Calu3 (cell line): Measurements from ENCODE around the gene RABIF. TPM values are rescaled to one million over a fixed set of nuclear protein-coding genes. Genes with fewer than 3 reads are reported as not detected.

Experiments
- BruUV-seq: library from RNA; stranded (reverse); fragments of 400-500 nt; replicated peaks from 2 replicates; lab custom pipeline; 2021; lab: Mats Ljungman, UMichigan
- CTCF ChIA-PET: fragments of 300-600 bp; sonication (Branson Sonifier 250); formaldehyde crosslinking; loops from one replicate; lab custom pipeline; 2022; ENCODE audit warnings: antibody characterized with exemption; lab: Charles Lee
- DNase-seq: peaks from one replicate; pipeline ENCODE4 v3.0.0; 2022
- H3K27ac Mint-ChIP-seq: one replicate; pipeline ENCODE4 v1.8.0; 2022; ENCODE audit warnings: mixed read lengths; ENCODE audit not compliant: unreplicated experiment
- H3K27me3 Mint-ChIP-seq: one replicate; pipeline ENCODE4 v1.8.0; 2022; ENCODE audit warnings: mixed read lengths; ENCODE audit not compliant: unreplicated experiment
- H3K36me3 Mint-ChIP-seq: one replicate; pipeline ENCODE4 v1.8.0; 2022; ENCODE audit warnings: mild to moderate bottlenecking, moderate library complexity, mixed read lengths; ENCODE audit not compliant: insufficient read depth, unreplicated experiment
- H3K4me1 Mint-ChIP-seq: one replicate; pipeline ENCODE4 v1.8.0; 2022; ENCODE audit warnings: mild to moderate bottlenecking, low read depth, mixed read lengths; ENCODE audit not compliant: unreplicated experiment
- H3K4me3 Mint-ChIP-seq: one replicate; pipeline ENCODE4 v1.8.0; 2022; ENCODE audit warnings: mild to moderate bottlenecking, low read depth, moderate library complexity, mixed read lengths; ENCODE audit not compliant: unreplicated experiment
- H3K9me3 Mint-ChIP-seq: one replicate; pipeline ENCODE4 v1.8.0; 2022; ENCODE audit warnings: low read depth, mixed read lengths; ENCODE audit not compliant: unreplicated experiment
- CTCF ChIP-seq: fragments of 200-600 bp; IDR thresholded peaks from one replicate; pipeline ENCODE4 v1.8.0; 2022; ENCODE audit warnings: antibody characterized with exemption; ENCODE audit not compliant: unreplicated experiment
- intact Hi-C: fragments of 100-400 bp; cut with micrococcal nuclease; formaldehyde crosslinking; loops from one replicate; pipeline ENCODE4 v1.10.0; 2022; ENCODE audit not compliant: unreplicated experiment
- total RNA-seq: library from RNA; stranded (reverse); gene quantifications from 2 replicates; pipeline ENCODE4 v1.2.3, GENCODE V29; 2022

Gene RABIF
- total RNA-seq, 1 experiment from 2014 or later = 9.8 TPM

DNA sequence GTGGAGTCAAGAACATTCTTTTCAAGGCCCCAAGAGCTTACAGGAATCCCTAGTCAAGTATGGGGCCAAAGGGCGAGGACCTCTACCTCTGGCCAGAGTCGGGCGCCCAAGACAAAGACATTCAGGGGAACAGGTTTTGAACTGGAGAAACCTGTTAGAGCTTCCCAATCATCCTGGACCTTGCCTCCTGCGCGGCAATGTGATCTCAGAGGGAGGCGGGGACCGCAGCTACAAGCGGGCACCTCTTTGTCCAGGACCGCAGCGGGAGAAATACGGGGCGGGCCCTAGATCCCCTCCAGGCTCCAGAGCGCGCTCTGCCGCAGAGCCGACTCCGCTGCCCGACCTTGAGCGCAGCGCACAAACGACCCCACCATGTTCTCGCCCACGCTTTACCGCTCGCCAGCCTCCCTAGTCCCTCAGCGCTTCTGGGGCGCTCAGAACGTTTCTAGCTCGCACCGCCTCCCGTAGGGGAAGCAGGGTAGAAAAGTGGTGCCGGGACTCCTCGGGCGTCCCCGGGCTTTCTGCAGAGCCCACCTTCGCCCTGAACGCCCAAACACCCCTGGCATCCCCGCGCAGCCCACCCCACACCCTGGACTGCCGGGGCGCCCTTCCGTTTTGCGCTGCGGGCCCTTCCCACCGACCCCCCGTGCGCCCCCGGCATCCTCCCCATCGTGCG lies 28.1 kb downstream of the RABIF start:
- BruUV-seq = TSS peak; percentile 31
- peak overlapping the region; percentile 95 for H3K4me3 Mint-ChIP-seq
- peaks cover 46% of the 10 kb centered on the region for H3K27me3 Mint-ChIP-seq
- peak; percentile 85 for DNase-seq
- no peaks in the 10 kb centered on the region for H3K9me3 Mint-ChIP-seq
- peaks cover 16% of the 10 kb centered on the region for H3K36me3 Mint-ChIP-seq
- CTCF ChIA-PET = interaction anchor here (0.5 to 1.3 kb wide), 11 partner anchors 14 to 707 kb away, joined by 3 to 9 read pairs (median 4); partner anchors contain the start of genes KDM5B and RABIF
- peaks cover 9% of the 10 kb centered on the region for H3K4me1 Mint-ChIP-seq
- intact Hi-C loops = no loop called here
- H3K27ac Mint-ChIP-seq = peak overlapping the region; percentile 15
- no peak for TF ChIP-seq CTCF

DNA sequence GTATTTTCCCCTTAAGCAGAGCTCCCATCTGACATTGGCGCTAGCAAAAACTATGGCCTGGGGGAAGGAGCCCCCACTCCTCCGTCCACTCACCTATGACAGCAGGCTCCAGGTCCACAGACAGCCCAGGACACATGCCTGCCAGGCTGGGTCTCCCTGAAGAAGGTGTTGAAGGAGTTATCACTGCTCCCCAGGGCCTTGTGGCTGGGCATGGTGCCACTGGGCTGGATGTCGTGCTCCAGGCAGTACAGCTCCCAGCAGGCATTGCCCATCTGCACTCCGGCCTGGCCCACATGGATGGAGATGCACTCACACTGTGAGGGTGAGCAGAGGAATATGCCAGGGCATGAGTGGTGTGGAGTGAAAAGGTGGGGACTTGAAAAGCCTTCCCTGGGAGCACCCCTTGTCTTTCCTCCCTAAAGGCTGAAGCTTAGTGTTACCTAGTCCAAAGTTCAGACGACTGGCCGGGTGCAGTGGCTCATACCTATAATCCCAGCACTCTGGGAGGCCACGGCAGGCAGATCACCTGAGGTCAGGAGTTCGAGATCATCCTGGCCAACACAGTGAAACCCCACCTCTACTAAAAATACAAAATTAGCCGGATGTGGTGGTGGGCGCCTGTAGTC lies 30.0 kb downstream of the RABIF start:
- peaks cover 26% of the 10 kb centered on the region for H3K27me3 Mint-ChIP-seq
- no peak for DNase-seq
- H3K36me3 Mint-ChIP-seq = peaks cover 16% of the 10 kb centered on the region
- no peak overlapping the region for H3K4me3 Mint-ChIP-seq
- no peak for TF ChIP-seq CTCF
- H3K9me3 Mint-ChIP-seq = no peaks in the 10 kb centered on the region
- BruUV-seq = no TSS peak
- CTCF ChIA-PET = no interaction called here
- H3K27ac Mint-ChIP-seq = no peak overlapping the region
- intact Hi-C loops = no loop called here
- peaks cover 9% of the 10 kb centered on the region for H3K4me1 Mint-ChIP-seq

DNA sequence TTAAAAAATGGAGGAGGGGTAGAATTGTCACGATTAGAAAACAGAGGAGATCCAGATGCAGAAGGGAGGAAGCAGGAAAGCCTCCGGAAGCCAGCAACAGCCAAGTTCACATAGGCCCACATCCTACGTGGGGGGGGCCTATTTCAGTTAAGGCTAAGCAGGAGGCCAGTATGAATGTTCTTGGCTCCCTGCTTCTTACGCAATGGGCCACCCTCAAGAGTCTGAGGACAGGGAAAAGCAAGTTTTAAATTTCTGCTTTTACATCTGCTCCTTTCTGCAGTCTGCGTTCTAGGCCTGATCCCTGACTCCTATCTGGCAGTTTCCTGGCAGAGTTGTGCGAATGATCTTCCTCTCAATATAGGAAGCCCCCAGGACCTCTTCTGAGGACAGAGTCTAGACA lies 30.6 kb downstream of the RABIF start:
- H3K36me3 Mint-ChIP-seq = peaks cover 16% of the 10 kb centered on the region
- DNase-seq = no peak
- H3K27me3 Mint-ChIP-seq = peaks cover 20% of the 10 kb centered on the region
- H3K4me3 Mint-ChIP-seq = no peak overlapping the region
- no peak for TF ChIP-seq CTCF
- CTCF ChIA-PET = no interaction called here
- peaks cover 9% of the 10 kb centered on the region for H3K4me1 Mint-ChIP-seq
- no peak overlapping the region for H3K27ac Mint-ChIP-seq
- BruUV-seq = no TSS peak
- H3K9me3 Mint-ChIP-seq = no peaks in the 10 kb centered on the region
- intact Hi-C loops = no loop called here

GRCh38 chr1:202857136-202857610 lies 31.8 kb downstream of the RABIF start:
- intact Hi-C loops = no loop called here
- Mint-ChIP-seq H3K4me1 (peaks cover 8% of the 10 kb centered on the region), H3K9me3 (no peaks in the 10 kb centered on the region), H3K36me3 (peaks cover 20% of the 10 kb centered on the region), H3K27ac (no peak overlapping the region), H3K4me3 (no peak overlapping the region), H3K27me3 (peaks cover 9% of the 10 kb centered on the region)
- no TSS peak for BruUV-seq
- no peak for TF ChIP-seq CTCF
- DNase-seq = no peak
- CTCF ChIA-PET = no interaction called here
